Stimulated activated CD4-positive, alpha-beta T cell treated with anti-CD3 and anti-CD28 coated beads, Interleukin-15, amount 100 ng/mL, for 24 hours (primary cell): ENCODE results near the gene PSTPIP1.

Source experiments
- DNase-seq: peaks from one replicate; pipeline ENCODE4 v3.0.0-alpha.2; 2020

PSTPIP1 gene

DNA sequence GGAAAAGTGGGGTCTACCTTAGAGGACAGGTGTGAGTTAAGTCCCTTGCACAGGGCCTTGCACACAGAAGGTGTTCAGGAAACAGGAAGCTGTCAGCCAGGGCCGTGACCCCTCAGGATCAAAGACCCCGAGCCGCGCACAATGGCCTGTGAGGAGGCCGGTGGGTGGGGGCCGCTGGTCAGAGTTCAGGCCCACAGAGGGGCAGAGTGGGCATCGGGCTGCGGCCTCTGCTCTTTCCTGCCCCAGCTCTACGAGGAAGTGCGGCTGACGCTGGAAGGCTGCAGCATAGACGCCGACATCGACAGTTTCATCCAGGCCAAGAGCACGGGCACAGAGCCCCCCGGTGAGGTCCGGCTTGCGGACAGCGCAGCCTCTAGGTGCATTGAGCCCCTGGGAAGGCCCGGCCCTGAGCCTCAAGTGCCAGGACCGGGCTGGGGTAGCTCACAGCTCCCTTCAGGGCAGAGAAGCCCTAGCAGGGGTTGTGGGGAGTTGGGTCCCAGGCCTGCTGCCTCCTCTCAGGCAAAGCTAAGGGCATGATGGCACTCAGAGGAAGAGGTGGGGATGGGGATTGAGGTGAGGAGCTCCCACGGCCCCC, 37.2 kb downstream of the PSTPIP1 start:
- peak; percentile 1 for DNase-seq

DNA sequence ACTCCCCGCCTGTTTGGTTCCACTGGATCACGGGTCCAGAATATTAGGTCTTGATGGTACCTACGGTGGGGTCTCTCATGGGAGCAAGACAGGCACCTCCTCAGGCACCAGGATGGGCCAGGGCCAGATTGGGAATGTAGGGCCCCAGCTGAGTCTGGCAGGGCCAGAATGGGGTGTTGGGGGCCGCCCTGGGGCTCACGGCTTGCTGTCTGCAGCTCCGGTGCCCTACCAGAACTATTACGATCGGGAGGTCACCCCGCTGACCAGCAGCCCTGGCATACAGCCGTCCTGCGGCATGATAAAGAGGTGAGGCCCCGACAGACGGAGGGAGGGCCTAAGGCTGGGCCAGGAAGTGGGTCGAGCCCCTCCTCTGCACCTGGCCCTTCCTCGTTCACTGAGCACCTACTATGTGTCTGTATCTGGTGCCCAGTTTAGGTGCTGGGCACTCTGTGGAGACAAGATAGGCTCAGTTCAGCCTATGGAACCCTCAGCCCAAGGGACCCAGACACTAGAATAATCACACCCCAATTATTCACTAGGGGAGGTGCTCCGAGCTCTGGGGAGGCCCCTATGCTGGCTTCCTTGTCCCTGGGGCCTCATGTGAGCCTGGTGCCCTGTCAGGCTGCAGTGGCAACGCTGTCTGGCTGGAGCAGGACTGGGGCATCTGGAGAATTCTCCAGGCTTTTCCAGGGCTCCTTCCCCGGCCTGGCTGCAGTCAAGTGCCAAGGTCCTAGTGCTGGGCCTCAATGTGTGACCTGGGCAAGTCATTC, 37.9 kb downstream of the PSTPIP1 start:
- peak; percentile 3 for DNase-seq

DNA sequence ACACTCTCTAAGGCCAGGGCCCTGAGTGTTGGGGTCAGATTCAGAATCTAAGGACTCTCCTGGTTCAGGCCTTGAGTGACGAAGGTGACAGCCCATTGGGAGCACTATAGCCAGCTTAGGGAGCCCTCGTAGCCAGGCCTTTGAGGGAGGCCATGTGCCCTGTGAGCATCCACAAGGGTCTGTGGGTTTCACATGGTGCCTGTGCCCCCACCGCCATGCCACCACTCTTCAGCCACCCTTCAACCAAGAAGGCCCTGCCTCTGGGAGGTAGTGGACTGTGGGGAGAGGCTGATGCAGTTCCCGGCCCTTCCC, 38.4 kb downstream of the PSTPIP1 start:
- peak; percentile 1 for DNase-seq

DNA sequence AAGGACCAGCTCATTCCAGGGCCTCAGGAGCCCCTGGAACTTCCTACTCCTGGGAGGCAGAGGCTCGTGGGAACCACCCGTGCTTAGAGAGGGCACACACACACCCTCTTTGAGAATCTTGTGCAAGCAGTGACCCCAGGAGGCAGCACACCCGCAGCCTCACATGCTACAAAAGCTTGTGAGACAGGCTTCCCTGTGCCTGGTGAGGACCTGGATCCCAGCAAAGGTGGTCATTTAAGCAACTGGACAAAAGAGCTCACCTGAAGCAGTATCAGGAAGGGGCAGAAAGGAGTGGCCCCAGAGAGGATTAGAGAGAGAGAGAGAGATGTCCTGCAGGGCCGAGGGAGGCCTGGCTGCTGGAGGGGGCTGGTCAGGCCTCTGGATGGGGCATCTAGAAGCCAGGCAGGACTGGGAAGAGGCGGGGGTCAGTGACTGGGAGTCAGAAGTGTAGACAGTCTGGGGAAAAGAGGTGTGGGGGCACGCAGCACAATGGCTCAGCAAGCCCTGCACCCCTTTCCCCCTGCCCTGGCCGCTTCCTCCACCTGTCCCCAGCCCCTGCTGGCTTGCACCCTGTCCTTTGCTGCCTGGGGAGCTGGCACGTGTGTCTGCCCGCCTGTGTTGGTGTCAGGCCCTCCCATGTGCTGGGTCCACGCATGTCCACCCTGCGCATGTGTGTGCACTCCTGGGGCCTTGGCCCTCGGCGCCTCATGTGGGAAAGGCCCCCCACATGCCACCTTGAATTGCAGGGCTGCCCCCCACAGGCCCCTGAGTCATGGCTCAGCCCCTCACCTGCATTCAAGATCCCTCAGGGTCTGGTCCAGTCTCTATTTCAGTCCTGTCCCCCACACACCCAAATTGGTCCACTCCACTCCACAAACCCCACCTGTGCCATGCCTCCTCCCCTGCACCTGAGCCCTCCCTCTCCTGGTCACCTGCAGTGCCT, 39.1 kb downstream of the PSTPIP1 start:
- peak; percentile 2 for DNase-seq

DNA sequence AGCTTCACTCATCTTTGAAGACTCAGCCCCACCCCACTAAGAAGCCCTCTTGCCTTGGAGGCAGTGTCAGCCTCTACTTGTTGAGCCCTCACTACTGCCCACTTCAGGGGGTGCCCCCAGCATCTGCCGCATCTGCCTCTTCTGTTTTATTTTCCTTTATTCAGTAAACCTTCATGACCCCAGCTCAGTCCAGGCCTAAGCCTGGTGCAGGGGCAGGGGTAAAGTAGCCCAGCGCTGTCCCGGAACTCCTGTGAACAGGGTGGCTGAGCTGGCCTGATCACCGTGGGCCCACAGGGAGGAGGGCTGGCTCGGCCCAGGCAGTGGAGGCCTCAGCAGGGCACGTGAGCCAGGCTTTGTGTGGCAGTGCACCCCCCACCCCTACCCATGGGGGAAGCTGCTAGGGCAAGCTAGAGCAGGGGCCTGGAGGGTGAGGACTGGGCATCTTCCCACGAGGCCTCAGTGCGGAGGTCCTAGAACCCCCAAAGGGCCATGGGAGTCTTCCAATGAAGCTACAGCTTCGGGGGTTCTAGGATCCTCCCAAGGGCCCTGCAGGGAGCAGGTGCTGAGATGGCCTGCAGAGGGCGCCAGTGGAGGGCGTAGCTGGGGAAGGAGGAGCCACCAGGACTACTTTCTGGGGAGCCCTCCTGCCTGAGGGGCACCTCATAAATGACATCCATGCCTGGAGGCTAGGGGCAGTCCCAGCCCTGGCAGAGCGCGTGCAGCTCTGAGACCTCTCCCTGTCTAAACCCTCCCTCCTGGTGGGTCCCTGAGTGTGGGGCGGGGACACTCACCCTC, 40.0 kb downstream of the PSTPIP1 start:
- peak; percentile 63 for DNase-seq

DNA sequence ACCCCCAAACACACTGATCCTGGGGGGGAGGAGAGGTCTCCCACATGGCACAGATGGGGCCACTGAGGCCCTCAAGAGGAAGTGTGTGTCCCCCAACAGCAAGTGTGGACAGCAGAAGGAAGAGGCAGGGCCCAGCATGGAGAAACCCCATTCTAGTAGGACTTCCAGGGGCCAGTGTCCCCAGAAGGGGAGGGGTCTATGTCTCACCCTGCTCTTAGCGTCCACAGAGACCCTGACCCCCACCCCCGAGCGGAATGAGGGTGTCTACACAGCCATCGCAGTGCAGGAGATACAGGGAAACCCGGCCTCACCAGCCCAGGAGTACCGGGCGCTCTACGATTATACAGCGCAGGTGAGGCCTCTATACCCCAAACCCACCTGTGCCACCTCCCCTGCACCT, 40.7 kb downstream of the PSTPIP1 start:
- DNase-seq: no peak

DNA sequence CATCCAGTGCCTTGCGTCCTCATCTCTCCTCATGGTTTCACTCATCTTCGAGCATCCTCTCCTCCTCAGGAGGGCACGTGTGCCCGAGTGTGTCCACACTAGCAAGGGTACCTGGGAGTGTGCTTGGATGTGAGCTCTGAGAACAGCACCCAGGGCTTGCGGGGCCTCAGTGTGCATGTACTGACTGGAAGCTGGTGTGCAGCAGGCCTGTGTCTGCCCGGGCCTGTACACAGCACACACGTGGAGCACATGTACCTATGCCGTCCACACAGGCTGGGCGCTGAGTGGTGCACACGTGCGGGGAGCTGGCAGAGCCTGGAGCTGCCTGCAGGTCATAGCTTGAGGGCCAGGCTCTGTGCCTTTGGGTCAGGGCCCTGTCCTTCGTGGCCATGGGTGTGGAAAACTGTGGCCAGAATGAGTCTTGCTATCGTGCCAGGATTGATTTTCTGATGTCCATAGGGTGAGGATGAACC, 41.1 kb downstream of the PSTPIP1 start:
- DNase-seq: no peak

DNA sequence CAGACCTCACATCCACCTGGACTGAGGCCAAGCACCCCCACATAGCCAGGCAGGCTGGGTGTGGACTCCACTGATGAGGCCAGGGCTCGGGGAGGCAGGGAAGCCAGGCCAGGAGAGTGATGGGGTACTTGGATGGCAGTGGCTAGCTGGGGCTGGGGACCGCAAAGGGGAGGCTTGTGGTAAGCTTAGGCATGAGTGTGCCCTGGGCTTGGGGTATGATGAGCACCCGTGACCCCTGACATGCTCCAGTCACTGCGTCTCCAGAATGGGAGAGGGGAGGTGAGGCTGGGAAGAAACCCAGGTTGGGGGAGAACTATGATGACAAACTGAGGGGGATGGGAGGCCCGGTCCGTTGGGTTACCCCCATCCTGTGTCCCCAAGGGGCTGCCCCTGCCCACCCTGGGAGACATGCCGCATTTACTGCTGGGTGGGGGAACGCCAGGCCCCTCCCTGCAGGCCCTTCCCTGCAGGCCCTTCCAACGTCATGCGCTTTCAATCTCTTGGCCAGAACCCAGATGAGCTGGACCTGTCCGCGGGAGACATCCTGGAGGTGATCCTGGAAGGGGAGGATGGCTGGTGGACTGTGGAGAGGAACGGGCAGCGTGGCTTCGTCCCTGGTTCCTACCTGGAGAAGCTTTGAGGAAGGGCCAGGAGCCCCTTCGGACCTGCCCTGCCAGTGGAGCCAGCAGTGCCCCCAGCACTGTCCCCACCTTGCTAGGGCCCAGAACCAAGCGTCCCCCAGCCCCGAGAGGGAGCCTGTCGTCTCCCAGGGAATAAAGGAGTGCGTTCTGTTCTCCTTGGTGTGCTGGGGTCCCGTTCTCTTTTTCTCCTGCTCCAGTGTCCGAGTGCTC, 41.8 kb downstream of the PSTPIP1 start:
- no peak for DNase-seq

DNA sequence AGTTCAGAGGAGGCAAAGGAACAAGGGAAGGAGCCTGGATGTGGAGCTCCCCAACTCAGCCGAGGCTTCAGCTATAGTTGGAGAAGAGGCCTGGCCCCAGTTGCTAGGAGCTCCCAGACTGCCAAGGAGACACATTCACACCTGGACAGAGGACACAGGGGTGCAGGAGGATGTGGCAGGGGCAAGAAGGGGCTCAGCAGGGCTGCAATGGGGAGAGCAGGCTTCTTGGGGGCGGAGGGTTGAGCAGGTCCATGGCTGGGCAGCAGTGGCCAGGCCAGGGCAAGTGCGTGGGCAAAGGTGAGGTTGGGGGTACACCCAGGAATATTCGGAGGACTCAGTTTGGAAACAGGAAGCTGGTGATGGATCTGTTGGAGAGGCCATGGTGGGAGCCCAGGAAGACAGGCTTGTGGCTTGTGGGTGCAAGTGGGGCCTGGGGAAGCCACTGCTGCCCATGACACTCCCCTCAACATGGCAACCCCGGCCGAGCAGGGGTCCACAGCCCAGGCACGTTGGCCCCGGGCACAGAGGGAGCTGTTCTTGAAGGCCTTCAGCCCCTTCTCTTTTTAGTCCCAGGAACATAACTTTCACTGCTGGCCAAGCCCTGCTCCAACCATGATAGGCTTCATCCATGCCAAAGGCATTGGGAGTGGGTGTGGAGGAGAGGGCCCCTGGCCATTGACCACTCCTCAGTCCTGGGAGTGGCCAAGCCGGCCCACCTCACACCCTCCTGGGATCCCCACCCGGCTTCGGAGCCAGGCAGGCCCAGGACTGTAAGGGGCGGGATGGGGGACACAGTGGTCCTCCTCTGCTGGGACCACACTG, 42.7 kb downstream of the PSTPIP1 start:
- no peak for DNase-seq

DNA sequence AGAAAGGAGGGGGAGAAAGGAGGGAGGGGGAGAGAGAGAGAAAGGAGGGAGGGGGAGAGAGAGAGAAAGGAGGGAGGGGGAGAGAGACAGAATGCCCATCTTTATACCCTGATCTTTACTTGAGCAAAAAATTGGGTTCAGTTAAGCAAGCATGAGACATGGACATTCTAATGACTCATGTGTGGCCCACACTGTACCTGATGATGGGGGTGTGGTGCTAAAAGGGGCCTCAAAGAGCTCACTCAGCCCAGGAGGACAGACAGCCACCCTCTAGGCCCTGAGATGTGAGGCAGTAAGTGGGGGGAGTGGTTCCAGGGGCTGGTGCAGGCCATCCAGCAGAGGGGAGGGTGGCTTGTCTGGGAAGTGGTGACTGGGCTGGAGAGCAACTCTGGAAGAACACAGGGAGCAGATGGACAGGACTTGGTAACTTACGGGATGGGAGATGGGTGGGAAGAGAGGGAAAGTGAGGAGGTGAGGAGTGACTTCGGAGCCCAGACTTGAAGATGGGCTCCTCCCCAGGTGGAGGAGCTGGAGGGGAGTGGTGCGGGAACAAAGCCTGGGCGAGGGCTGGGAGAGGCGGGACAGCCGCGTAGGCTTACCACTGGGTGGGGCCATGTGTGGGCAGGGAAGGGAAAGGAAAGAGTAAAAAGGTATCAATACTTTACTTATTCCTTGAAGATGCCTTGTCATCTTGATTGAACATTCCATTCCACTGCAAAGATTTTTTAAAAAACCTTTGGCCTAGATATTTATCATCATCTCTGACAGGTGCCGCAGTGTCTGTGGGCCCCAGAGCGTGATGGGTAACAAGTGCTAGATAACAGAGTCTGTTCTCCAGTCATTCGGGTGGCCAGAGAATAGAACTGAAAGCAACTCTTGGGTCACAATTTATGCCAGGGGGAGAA, 43.6 kb downstream of the PSTPIP1 start:
- no peak for DNase-seq

DNA sequence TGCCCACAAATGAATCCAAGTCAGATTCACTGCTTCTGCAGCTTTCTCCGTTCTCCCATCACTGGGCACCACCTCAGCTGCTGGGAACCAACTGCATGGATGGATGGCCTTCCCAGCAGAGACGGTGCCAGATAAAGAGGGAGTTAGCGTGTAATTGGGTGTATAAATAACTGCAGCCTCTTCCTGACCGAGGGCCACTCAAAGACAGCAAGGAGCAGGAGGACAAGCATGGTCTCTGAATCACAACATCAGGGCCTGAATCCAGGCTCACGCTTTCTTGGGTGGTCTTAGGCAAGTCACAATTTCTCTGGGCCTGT, 44.2 kb downstream of the PSTPIP1 start:
- DNase-seq: no peak

DNA sequence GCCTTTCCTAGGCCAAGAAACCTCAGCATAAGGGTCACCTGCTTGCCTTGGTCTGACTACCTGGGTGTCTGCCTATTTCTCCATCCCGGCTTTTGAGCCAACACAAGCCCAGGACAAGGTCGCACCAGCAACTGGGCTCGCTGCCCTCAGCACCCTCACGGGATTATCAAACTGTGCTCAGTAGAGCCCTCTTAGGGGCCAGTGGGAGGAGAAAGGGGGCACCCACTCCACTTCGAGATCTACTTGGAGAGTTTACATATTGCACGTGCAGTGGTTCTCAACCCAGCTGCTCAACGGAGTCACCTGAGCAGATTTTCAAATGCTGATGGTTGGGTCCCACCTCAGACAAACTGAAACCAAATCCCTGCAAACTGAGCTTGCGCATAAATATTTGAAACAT, 44.9 kb downstream of the PSTPIP1 start:
- no peak for DNase-seq

DNA sequence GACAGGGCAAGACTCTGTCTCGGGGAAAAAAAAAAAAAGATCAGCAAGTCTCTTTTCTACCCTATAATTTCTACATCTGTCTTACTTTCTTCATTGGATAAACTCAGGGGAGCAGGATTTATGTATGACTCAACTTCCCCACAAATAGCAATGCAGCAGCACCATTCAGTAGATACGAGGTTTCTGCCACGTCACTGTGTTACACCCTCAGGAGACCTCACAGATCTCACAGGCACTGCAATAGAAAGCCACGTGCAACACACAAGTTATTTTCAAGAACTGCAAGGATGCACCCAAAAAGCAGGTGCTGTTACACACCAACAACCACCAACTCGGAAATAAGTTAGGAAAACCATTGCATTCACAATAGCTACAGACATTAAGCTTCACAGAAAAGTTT, 45.7 kb downstream of the PSTPIP1 start:
- no peak for DNase-seq

DNA sequence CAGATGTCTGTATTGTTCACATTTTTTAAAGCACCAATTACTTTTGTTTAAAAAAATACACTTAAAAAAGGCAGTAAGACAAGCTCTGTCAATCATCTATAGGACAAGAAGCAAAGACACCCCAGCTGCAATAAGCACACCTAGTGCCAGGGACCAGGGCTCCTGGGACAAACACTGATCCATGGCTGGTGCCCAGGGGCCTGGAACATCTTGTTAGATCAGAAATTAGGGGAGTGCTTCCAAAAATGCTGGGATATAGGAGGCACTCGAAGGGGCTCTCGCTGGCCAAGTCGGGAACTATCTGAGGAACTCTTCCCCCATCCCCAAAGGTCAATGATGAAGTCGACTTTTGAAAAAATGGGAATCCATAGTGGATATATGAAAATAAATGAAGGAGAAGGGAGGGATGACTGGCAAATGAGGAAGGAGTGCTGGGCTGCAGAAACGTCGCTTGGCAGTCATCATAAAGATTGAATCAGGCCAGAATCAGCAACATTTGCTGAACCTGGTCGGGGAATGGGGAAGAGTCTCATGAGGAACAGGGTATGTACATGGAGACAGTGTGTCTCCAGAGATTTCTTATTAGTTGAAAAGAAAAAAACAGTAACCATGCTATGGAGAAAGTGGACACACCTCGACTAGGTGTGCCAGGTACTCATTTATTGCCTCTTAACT, 47.5 kb downstream of the PSTPIP1 start:
- no peak for DNase-seq

DNA sequence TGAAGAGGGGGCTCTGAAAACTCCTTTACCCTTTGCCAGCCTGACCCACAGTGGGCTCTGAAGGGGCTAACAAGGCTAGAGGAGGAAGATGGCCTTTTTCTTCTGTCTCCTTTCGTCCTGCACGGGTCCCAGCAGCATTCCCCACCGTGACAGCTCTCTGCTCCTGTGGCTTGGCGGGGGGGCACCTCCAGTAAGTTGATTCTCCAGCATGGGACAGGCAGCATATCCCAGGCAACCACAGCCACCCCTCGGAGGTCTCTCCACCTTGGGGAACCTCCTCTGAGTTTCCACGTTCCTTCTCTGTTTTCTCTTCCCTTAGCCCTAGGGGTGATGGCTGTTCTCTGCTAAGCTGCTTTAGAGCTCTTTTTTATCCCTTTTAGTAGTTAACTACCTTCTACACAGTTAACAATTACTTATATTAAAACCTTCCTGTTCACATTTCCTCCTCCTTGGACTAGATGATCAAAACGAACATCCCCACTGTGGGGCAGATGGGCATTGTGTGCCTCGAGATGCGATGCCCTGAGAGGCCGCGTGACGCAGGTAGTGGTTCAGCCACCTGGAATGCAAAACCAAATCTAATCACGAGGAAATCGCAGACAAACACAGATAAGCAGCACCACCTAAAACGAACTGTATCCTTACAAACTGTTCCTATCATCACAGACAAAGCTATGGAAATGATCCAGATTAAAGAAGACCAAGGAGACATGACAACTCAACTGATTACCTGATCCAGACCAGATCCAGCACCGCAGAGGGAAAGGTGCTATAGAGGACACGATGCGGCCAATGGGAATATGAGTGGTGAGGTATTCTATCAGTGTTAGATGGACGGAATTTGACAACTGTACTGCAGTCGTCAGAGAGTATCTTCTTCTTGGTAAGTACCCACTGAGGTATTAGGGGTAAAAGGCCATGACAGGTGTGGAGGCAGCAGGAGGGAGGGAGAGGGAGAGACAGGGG, 48.3 kb downstream of the PSTPIP1 start:
- no peak for DNase-seq

DNA sequence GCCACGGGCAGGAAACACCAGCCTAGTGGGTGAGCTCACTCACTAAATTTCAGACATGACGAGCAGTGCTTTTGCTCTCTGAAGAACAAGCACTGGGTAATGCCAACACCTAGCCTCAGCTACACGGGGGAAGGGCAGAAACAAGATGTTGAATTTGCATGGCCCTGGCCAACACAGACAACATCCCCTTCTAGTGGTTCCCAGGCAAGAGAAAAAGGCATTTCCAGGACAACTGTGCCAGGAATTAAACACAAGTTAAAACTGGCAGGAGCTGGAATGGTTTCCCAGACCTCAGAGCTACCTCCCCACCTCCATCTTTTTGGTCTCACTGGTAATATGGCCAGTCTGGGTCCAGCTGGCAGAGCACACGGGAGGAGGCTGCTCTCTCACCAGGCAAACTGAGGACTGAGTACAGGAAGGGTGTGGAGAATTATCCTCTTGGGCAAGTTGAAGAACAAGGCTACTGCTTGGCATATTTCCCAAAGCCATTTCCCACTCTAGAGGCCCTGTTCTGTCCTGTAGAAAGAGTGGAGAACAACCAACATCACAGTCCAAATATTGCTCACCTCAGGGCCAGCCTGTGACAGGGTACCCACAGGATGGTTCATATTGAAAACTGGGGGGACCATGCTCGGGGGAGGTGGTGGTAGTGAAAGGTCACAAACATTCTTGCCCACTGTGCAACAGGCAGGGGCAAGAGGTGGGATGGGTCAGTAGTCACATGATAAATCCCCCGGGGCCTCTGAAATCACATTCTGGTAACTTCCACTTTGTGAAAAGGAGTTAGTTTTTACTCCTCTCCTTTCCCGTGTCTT, 49.5 kb downstream of the PSTPIP1 start:
- no peak for DNase-seq

DNA sequence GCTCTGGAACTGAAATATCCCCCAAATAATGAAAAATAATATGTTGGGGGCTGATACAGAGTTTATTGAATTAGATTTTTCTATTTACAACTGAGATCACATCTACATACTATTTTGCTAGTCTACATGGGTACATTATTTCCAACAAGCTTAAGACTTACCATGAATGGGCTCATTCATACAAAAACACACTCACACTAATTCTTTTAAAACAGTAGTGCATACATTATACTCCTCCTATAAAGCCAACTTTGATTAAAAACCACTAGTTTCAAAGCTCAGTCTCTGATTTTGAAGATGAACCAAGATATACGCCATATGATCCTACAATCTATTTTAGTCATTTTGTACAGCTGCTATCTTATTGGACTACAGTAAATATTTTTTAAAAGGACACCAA, 51.1 kb downstream of the PSTPIP1 start:
- DNase-seq: no peak
